GM18502 (cell line): ENCODE measurements around the gene TGM4.
"Not testable (repeated sequence)": the region's sequence is repeated elsewhere in the genome, so short reads cannot be mapped to it uniquely, and the experiment has no call there.

Experiments
- ATAC-seq: cut with Tn5 transposase; IDR thresholded peaks from one replicate; pipeline ENCODE4 v1.9.1; 2021; ENCODE audit warnings: mild to moderate bottlenecking; ENCODE audit not compliant: unreplicated experiment, poor library complexity

The TGM4 gene

GRCh38 chr3:44948239-44948638 is 73.8 kb downstream of the TGM4 start:
- ATAC-seq, result no peak

DNA sequence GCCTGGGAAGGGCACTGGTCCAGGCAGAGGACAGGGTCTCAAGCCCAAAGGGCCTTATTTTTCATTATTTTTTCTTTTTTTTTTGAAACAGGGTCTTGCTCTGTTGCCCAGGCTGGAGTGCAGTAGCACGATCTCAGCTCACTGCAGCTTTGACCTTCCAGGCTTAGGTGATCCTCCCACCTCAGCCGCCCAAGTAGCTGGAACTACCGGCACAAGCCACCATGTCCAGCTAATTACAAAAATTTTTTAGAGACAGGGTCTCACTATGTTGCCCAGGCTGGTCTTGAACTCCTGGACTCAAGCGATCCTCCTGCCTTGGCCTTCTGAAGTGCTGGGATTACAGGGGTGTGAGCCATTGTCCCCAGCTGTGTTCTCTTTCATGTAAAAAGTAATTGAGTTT is 75.4 kb downstream of the TGM4 start:
- not testable (repeated sequence) for ATAC-seq

GRCh38 chr3:44950275-44950734 is 75.9 kb downstream of the TGM4 start:
- ATAC-seq, result no peak

- no peak for ATAC-seq
Observed at GRCh38 chr3:44952689-44953088, 78.3 kb downstream of the TGM4 start.

DNA sequence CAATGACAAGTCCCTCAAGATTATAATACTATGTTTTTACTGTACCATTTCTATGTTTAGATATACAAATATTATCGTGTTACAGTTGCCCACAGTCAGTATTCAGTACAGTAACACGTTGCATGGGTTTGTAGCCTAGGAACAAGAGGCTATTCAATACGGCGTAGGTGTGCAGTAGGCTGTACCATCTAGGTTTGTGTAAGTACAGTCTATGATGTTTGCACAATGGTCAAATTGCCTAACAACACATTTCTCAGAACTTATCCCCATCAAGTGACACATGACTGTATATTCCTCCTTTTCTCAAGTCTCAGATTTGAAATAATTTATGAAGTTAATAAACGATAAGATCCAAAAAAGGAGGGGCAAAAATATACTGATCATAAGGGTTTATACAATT is 79.9 kb downstream of the TGM4 start:
- no peak for ATAC-seq

DNA sequence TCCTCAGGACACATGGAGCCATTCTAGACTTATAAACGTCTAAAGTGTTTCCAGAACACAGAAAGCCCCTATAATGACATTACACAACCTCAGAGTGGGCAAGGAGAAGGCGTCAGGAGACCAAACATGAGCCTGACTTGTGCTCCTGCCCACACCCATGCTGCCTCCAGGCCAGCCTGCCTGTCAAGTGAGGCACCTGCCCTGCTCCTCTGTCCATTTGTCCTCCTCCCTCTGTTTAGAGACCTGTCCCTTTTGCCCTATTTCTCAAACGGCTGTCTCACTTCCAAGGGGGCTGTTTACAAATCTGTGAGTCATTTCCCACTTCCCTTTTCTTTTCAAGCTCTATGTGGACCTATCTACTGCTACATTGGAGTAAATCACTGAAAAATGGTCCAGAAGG is 80.6 kb downstream of the TGM4 start:
- ATAC-seq, result peak; percentile 80

GRCh38 chr3:44955917-44956316 is 81.5 kb downstream of the TGM4 start:
- no peak for ATAC-seq

GRCh38 chr3:44957986-44958385 is 83.6 kb downstream of the TGM4 start:
- no peak for ATAC-seq

- no peak for ATAC-seq
Observed at GRCh38 chr3:44958386-44958785, 84.0 kb downstream of the TGM4 start.

- no peak for ATAC-seq
Observed at GRCh38 chr3:44960387-44961026, 86.1 kb downstream of the TGM4 start.

DNA sequence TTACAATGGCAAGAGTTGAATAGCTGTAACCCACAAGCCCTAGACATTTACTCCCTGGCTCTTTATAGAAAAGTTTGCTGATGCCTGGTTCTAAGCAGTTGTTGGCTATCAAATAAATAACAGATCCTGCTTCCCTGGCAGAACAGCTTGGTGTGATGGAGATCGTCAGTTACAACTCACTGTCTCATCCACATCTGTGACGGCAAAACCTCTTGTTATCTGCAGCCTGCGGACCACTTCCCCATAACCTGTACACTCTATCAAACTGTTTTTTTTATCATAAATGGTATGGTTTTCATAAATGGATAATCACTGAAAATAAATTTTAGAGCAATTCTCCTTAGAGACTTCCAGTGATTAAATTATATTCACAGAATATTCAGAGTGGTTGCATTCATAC is 87.5 kb downstream of the TGM4 start:
- ATAC-seq, result no peak

- ATAC-seq, result no peak
Observed at GRCh38 chr3:44962621-44963393, 88.4 kb downstream of the TGM4 start.

- ATAC-seq, result no peak
Observed at GRCh38 chr3:44963571-44964325, 89.3 kb downstream of the TGM4 start.
